ENCODE results near the gene DIO1.

DNA sequence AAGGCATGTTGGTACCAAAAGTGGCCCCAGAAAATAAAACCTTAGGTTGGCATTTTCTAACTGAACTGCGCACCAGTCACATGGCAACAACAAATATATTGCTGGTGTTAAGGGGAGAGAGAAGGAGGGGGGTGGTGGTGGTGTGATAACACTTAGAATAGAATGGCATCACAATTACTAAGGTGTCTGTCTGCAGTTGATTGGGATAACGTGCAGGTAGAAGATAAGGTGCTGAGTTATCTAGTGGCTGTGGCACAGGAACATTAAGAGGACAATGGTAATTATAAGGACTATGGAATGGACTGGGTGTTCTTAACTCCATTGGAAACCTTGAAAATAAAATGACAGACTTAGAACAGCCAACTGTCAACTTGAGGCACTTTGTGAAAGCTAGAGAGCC lies 3.0 kb upstream of the DIO1 start:
- TF ChIP-seq, protein P1, sequence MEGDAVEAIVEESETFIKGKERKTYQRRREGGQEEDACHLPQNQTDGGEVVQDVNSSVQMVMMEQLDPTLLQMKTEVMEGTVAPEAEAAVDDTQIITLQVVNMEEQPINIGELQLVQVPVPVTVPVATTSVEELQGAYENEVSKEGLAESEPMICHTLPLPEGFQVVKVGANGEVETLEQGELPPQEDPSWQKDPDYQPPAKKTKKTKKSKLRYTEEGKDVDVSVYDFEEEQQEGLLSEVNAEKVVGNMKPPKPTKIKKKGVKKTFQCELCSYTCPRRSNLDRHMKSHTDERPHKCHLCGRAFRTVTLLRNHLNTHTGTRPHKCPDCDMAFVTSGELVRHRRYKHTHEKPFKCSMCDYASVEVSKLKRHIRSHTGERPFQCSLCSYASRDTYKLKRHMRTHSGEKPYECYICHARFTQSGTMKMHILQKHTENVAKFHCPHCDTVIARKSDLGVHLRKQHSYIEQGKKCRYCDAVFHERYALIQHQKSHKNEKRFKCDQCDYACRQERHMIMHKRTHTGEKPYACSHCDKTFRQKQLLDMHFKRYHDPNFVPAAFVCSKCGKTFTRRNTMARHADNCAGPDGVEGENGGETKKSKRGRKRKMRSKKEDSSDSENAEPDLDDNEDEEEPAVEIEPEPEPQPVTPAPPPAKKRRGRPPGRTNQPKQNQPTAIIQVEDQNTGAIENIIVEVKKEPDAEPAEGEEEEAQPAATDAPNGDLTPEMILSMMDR (IDR thresholded peaks at IDR 0.05; ENCODE audit: low read length) = no peak
- TF ChIP-seq EZH2 (IDR thresholded peaks at IDR 0.05; ENCODE audit: borderline replicate concordance, low read length) = no peak

Data from OCI-LY1 (cell line).